ENCODE results near the gene ANKFN1. TPM values are rescaled to one million over a fixed set of nuclear protein-coding genes. Genes with fewer than 3 reads are reported as not detected.

Gene ANKFN1
- total RNA-seq, 1 donor from 2014 or later, result not detected

DNA sequence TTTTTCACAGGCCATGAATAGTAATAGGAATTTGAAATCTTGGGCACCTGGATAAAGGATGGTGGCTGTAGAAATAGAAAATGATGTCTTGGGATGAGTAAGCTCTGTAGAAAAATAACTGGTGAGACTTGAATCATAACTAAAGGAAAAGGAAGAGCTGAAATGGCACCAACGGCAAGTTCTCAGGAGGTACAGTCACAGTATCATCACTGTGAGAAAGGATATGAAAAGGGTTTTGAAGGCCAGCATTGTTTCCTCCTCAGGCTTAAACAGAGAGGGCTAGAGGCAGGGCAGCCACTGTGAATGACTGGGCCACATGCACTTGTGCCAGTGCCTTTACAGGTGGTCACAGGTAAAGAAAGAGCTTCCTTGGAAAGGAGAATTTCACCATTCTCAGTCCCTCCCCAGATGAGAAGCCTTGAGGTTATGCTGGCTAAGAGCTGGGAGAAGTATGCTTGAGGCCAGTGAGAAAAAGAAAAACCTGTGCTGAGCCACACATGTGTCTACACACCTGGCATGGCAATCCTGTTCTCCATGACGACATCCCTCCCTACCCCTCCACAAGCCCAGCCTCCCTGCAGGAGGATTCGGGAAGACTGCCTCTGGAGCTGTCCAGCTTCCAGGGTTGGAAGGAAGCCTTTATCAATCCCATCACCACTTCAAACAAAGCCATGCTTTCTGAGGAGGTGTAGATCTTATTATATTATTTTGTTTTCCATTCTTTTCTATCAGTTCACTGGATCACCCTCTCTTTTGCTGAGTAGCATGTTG, 3.8 kb upstream of the ANKFN1 start:
- TF ChIP-seq, protein P1, sequence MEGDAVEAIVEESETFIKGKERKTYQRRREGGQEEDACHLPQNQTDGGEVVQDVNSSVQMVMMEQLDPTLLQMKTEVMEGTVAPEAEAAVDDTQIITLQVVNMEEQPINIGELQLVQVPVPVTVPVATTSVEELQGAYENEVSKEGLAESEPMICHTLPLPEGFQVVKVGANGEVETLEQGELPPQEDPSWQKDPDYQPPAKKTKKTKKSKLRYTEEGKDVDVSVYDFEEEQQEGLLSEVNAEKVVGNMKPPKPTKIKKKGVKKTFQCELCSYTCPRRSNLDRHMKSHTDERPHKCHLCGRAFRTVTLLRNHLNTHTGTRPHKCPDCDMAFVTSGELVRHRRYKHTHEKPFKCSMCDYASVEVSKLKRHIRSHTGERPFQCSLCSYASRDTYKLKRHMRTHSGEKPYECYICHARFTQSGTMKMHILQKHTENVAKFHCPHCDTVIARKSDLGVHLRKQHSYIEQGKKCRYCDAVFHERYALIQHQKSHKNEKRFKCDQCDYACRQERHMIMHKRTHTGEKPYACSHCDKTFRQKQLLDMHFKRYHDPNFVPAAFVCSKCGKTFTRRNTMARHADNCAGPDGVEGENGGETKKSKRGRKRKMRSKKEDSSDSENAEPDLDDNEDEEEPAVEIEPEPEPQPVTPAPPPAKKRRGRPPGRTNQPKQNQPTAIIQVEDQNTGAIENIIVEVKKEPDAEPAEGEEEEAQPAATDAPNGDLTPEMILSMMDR (IDR thresholded peaks at IDR 0.05; ENCODE audit: insufficient read depth, low read depth, low read length), result no peak
- no peak for TF ChIP-seq EZH2 (IDR thresholded peaks at IDR 0.05; ENCODE audit: insufficient read depth, low read length)

DNA sequence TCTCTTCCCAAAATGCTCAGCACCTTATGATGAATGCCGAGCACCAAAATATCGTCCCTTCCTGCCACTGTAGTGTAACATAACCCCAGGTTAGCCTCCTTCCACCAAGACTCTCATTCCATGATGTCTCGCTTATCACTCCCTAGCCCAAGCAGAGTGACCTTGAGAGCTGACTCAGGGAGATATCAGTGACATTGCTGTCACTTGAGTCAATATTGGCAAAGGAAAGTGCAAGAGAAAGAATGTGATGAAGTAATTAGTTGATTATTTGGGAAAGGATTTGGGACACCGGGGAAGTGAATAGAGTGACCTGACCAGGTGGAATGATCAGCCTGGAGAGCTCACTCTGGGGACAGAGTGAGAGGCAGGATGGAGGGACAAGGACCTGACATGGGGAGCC, 2.6 kb upstream of the ANKFN1 start:
- Histone ChIP-seq H3K27ac (ENCODE audit: low read depth, low read length) (no peak overlapping the region), H2AFZ (ENCODE audit: low read depth, low read length) (no peak overlapping the region), H3K4me3 (ENCODE audit: insufficient read depth, low read depth, low read length) (no peak overlapping the region), H4K20me1 (ENCODE audit: insufficient read depth, low read length) (no peaks in the 10 kb centered on the region), H3K27me3 (ENCODE audit: insufficient read depth, low read length) (no peaks in the 10 kb centered on the region), H3K9ac (ENCODE audit: low read length) (no peak overlapping the region), H3K36me3 (ENCODE audit: insufficient read depth, low read length) (no peaks in the 10 kb centered on the region), H3K9me3 (ENCODE audit: insufficient read depth, low read depth, low read length) (no peaks in the 10 kb centered on the region), H3K4me1 (ENCODE audit: insufficient read depth, low read length) (no peaks in the 10 kb centered on the region), H3K79me2 (ENCODE audit: insufficient read depth, low read length) (no peaks in the 10 kb centered on the region), H3K4me2 (ENCODE audit: low read length) (no peak overlapping the region)
- H3K27ac Mint-ChIP-seq (ENCODE audit: unreplicated experiment), result no peak overlapping the region
- H3K9me3 Mint-ChIP-seq (ENCODE audit: unreplicated experiment), result peaks cover 4% of the 10 kb centered on the region
- FAIRE-seq (no peak), DNase-seq (ENCODE audit: low read depth) (no peak)
- H3K36me3 Mint-ChIP-seq (ENCODE audit: low read depth, unreplicated experiment), result no peaks in the 10 kb centered on the region
- H3K4me3 Mint-ChIP-seq (ENCODE audit: unreplicated experiment), result peak overlapping the region; percentile 58
- peaks cover 4% of the 10 kb centered on the region for H3K4me1 Mint-ChIP-seq (ENCODE audit: low read depth, unreplicated experiment)
- peaks cover 4% of the 10 kb centered on the region for H3K27me3 Mint-ChIP-seq (ENCODE audit: low read depth, unreplicated experiment)
- no peak for TF ChIP-seq EZH2 (IDR thresholded peaks at IDR 0.05; ENCODE audit: insufficient read depth, low read length)
- TF ChIP-seq, protein P1 (IDR thresholded peaks at IDR 0.05; ENCODE audit: insufficient read depth, low read depth, low read length), result no peak

More for the DNA sequence above, 3.8 kb upstream of the ANKFN1 start:
- Histone ChIP-seq H3K79me2 (ENCODE audit: insufficient read depth, low read length) (no peaks in the 10 kb centered on the region), H3K27ac (ENCODE audit: low read depth, low read length) (no peak overlapping the region), H2AFZ (ENCODE audit: low read depth, low read length) (no peak overlapping the region), H3K36me3 (ENCODE audit: insufficient read depth, low read length) (no peaks in the 10 kb centered on the region), H3K9me3 (ENCODE audit: insufficient read depth, low read depth, low read length) (no peaks in the 10 kb centered on the region), H3K9ac (ENCODE audit: low read length) (no peak overlapping the region), H4K20me1 (ENCODE audit: insufficient read depth, low read length) (no peaks in the 10 kb centered on the region), H3K27me3 (ENCODE audit: insufficient read depth, low read length) (no peaks in the 10 kb centered on the region), H3K4me2 (ENCODE audit: low read length) (no peak overlapping the region), H3K4me3 (ENCODE audit: insufficient read depth, low read depth, low read length) (no peak overlapping the region), H3K4me1 (ENCODE audit: insufficient read depth, low read length) (no peaks in the 10 kb centered on the region)
- H3K4me3 Mint-ChIP-seq (ENCODE audit: unreplicated experiment), result no peak overlapping the region
- DNase-seq (ENCODE audit: low read depth) (no peak), FAIRE-seq (no peak)
- no peaks in the 10 kb centered on the region for H3K36me3 Mint-ChIP-seq (ENCODE audit: low read depth, unreplicated experiment)
- H3K9me3 Mint-ChIP-seq (ENCODE audit: unreplicated experiment), result peaks cover 6% of the 10 kb centered on the region
- peaks cover 4% of the 10 kb centered on the region for H3K4me1 Mint-ChIP-seq (ENCODE audit: low read depth, unreplicated experiment)
- H3K27me3 Mint-ChIP-seq (ENCODE audit: low read depth, unreplicated experiment), result peaks cover 4% of the 10 kb centered on the region
- no peak overlapping the region for H3K27ac Mint-ChIP-seq (ENCODE audit: unreplicated experiment)

DNA sequence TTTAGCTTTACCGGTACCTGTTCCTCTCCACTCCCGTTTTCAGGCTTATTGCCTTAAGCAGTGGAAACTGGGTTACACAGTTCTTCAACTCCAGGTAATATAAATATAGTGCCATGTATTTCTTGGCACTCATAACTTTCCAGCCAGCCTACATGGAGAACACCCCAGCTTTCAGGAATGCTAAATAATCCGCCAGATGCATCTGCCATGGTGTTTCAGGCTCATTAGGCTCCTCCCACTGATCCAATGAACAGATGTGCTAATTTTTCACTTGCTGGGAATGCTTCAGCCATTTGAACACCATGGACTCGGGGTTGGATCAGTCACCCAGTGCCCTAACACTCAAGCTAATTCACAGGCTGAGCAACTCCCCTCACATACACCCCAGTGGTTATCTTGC, 4.6 kb downstream of the ANKFN1 start:
- H3K79me2 ChIP-seq (ENCODE audit: insufficient read depth, low read length), result no peaks in the 10 kb centered on the region
- no peaks in the 10 kb centered on the region for H3K9me3 ChIP-seq (ENCODE audit: insufficient read depth, low read depth, low read length)
- H3K36me3 ChIP-seq (ENCODE audit: insufficient read depth, low read length), result no peaks in the 10 kb centered on the region
- FAIRE-seq (no peak), DNase-seq (ENCODE audit: low read depth) (no peak)
- H2AFZ ChIP-seq (ENCODE audit: low read depth, low read length), result no peak overlapping the region
- Mint-ChIP-seq H3K27me3 (ENCODE audit: low read depth, unreplicated experiment) (peaks cover 3% of the 10 kb centered on the region), H3K4me3 (ENCODE audit: unreplicated experiment) (no peak overlapping the region), H3K27ac (ENCODE audit: unreplicated experiment) (no peak overlapping the region), H3K9me3 (ENCODE audit: unreplicated experiment) (no peaks in the 10 kb centered on the region), H3K36me3 (ENCODE audit: low read depth, unreplicated experiment) (no peaks in the 10 kb centered on the region), H3K4me1 (ENCODE audit: low read depth, unreplicated experiment) (no peaks in the 10 kb centered on the region)
- H3K4me2 ChIP-seq (ENCODE audit: low read length), result no peak overlapping the region
- H3K4me1 ChIP-seq (ENCODE audit: insufficient read depth, low read length), result no peaks in the 10 kb centered on the region
- H3K27me3 ChIP-seq (ENCODE audit: insufficient read depth, low read length), result no peaks in the 10 kb centered on the region
- TF ChIP-seq, protein P1 (IDR thresholded peaks at IDR 0.05; ENCODE audit: insufficient read depth, low read depth, low read length), result no peak
- TF ChIP-seq EZH2 (IDR thresholded peaks at IDR 0.05; ENCODE audit: insufficient read depth, low read length), result no peak
- no peaks in the 10 kb centered on the region for H4K20me1 ChIP-seq (ENCODE audit: insufficient read depth, low read length)
- no peak overlapping the region for H3K27ac ChIP-seq (ENCODE audit: low read depth, low read length)
- H3K9ac ChIP-seq (ENCODE audit: low read length), result no peak overlapping the region
- H3K4me3 ChIP-seq (ENCODE audit: insufficient read depth, low read depth, low read length), result no peak overlapping the region
